GM12892 (cell line): ENCODE data around the gene SDC3.

Experiments
- POLR2A ChIP-seq: IDR thresholded peaks from 2 replicates; pipeline ENCODE4 v1.6.1; 2011; ENCODE audit warnings: low read depth, low read length, control low read depth
- POLR2AphosphoS5 ChIP-seq: IDR thresholded peaks from 2 replicates; pipeline ENCODE4 v1.6.1; 2011; ENCODE audit warnings: low read depth, low read length, control low read depth
- TAF1 ChIP-seq: IDR thresholded peaks from 2 replicates; pipeline ENCODE4 v1.6.1; 2011; ENCODE audit warnings: low read depth, mild to moderate bottlenecking, control low read depth, low read length, borderline replicate concordance

DNA sequence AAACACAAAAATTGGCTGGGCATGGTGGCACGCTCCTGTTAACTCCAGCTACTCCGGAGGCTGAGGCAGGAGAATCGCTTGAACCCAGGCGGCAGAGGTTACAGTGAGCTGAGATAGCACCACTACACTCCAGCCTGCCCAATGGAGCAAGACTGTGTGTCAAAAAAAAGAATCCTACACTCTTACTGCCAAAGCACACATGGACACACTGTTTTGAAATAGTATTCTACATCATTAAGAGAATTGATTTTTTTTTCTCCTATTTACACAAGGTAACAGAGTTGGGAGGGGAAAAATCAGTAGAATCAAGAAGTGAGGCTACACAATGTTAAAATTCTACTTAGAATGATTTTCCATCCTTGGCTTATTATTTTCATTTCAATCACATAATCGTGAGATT lies 42.1 kb upstream of the SDC3 start:
- TF ChIP-seq POLR2AphosphoS5 (no peak), POLR2A (no peak), TAF1 (no peak)
